Heart left ventricle (tissue), 16 donors: ENCODE results near the gene MLLT3. TPM values are rescaled to one million over a fixed set of nuclear protein-coding genes. Genes with fewer than 3 reads are reported as not detected.

Experiments
- ATAC-seq, 4 donors: fragments of 200-7000 bp; cut with Tn5 transposase; one replicate each; pipeline ENCODE4 v1.9.1; 2020 to 2022; ENCODE audit warnings: moderate library complexity in 4 of 4, mild to moderate bottlenecking in 3 of 4, moderate number of reproducible peaks in 1 of 4
- DNase-seq, 5 donors: peaks; one replicate each; pipeline ENCODE4 v3.0.0-alpha.2; 2020
- H3K27ac ChIP-seq, 12 donors: fragments of 200-600 bp; sonication (generic) in 4 of 12; one replicate each; pipeline versions ENCODE4 v1.5.0 to v1.8.0; 2016 to 2022; ENCODE audit warnings: mild to moderate bottlenecking in 2 of 12
- H3K27me3 ChIP-seq, 9 donors: fragments of 200-600 bp; sonication (generic) in 2 of 9; one replicate each; pipeline versions ENCODE4 v1.5.1 to v1.8.0; 2016 to 2022; ENCODE audit warnings: mild to moderate bottlenecking in 3 of 9
- H3K36me3 ChIP-seq, 9 donors: fragments of 200-600 bp; sonication (generic) in 2 of 9; one replicate each; pipeline versions ENCODE4 v1.5.0 to v1.8.0; 2018 to 2022; ENCODE audit warnings: mild to moderate bottlenecking in 2 of 9
- H3K4me1 ChIP-seq, 12 donors: fragments of 200-600 bp; sonication (generic) in 4 of 12; one replicate each; pipeline versions ENCODE4 v1.5.0 to v1.8.0; 2016 to 2022; ENCODE audit warnings: mild to moderate bottlenecking in 3 of 12
- H3K4me3 ChIP-seq, 12 donors: fragments of 200-600 bp; sonication (generic) in 4 of 12; one replicate each; pipeline versions ENCODE4 v1.5.0 to v1.8.0; 2017 to 2022; ENCODE audit warnings: mild to moderate bottlenecking in 9 of 12, moderate library complexity in 4 of 12
- H3K9me3 ChIP-seq, 12 donors: fragments of 200-600 bp; sonication (generic) in 4 of 12; one replicate each; pipeline versions ENCODE4 v1.5.0 to v1.8.0; 2016 to 2022; ENCODE audit warnings: mild to moderate bottlenecking in 1 of 12
- CTCF ChIP-seq, 12 donors: fragments of 200-600 bp; sonication (generic) in 4 of 12; IDR thresholded peaks; one replicate each; pipeline versions ENCODE4 v1.5.0 to v1.8.0; 2018 to 2022; ENCODE audit warnings: antibody characterized with exemption in 12 of 12, mild to moderate bottlenecking in 5 of 12
- POLR2A ChIP-seq, 2 donors: fragments of 450-650 bp; IDR thresholded peaks; one replicate each; pipeline ENCODE4 v1.6.1; 2017; ENCODE audit warnings: antibody characterized with exemption in 2 of 2, mild to moderate bottlenecking in 2 of 2, moderate library complexity in 2 of 2
- WGBS, 4 donors: extraction: QIAGEN DNeasy Blood & Tissue Kit in 2 of 4; methylation state at CpG; one replicate each; pipeline versions ENCODE4 v1.1.5 to v1.1.7; 2013 to 2018; 5-methylcytosine and 5-hydroxymethylcytosine counted together
- intact Hi-C, 10 donors: fragments of 100-400 bp; cut with DNase I; formaldehyde crosslinking; loops; one replicate each; pipeline versions ENCODE4 v1.11.1 to v1.14.2; 2022
- polyA plus RNA-seq, 2 donors: library from polyadenylated mRNA; stranded (reverse); fragments of 200-250 nt; gene quantifications; one replicate each; pipeline ENCODE4 v1.2.3, GENCODE V29; 2013
- total RNA-seq, 9 donors: library from RNA; depleted of rRNA in 2 of 9; stranded (reverse); fragments of >200 nt in 2 of 9; fragmentation: NEBNext Ultra II Directional in 3 of 9; extraction: Animal tissue kit (Norgen Biotek cat#: 25700) in 3 of 9; gene quantifications; one replicate each; pipeline versions ENCODE4 v1.1.0 to v1.2.4, GENCODE V29; 2016 to 2023
- donor health status: ischemic (EF 13 %, LVEDD 7.1; RV severe dilation, severe dysfunction).
- donor health status: healthy with polysubstance abuse.
- donor health status: DM: no; HTN: yes; CAD: no.
- donor health status: DM: no; HTN: no; CAD: no.
- donor health status: ischemic (EF 25% LVEDD 6.9; RV normal size, moderate dysfunction).
- donor health status: ischemic (EF 25% LVEDD 5.7; RV mildly dilated, moderate dysfunction).
- donor health status: healthy.
- donor health status: DM: yes; HTN: yes; CAD: no.
- donor health status: ischemic (EF 35%, LVEDD 5.7; RV mildly dilated, moderate dysfunction).
- donor health status: nonischemic (EF 11% LVEDD 7.7; RV severe dilation, severe dysfunction).
- donor health status: DM: yes; HTN: yes; CAD: no.
- donor health status: PGD.
- donor health status: ischemic (EF 29% LVEDD 5.4; RV normal size, mild dysfunction).
- donor health status: nonischemic (EF 23%, LVEDD 6.1; RV moderate dilation, normal function).

MLLT3 gene
- total and polyA plus RNA-seq, 11 donors: 7.5 to 21.0 (median 15.3) TPM

- Histone ChIP-seq H3K4me3 (no peak overlapping the region), H3K9me3 (peaks cover 0 to 6% (median 0%) of the 10 kb centered on the region in 12 donors), H3K27me3 (no peaks in the 10 kb centered on the region), H3K27ac (no peak overlapping the region), H3K36me3 (no peaks in the 10 kb centered on the region), H3K4me1 (peaks cover 0 to 6% (median 0%) of the 10 kb centered on the region in 12 donors)
- ATAC-seq (no peak), DNase-seq (no peak)
- 94 to 96% (median 95%) methylated on average over 2 of the region's 2 CpGs for WGBS, 4 donors
- intact Hi-C loops: no loop called here
- TF ChIP-seq POLR2A (IDR thresholded peaks at IDR 0.05): no peak
- peak in 4 of 12 donors; percentile 3 to 19 (median 6) for TF ChIP-seq CTCF (IDR thresholded peaks at IDR 0.05)
Measured at GRCh38 chr9:20524776-20525175, 97.5 kb downstream of the MLLT3 start.

GRCh38 chr9:20518737-20519136 lies 103.6 kb downstream of the MLLT3 start:
- intact Hi-C loops: loop anchor here in 1 of 10 donors (10.0 kb wide), 1 partner anchor 64 kb away; no protein-coding TSS in a partner anchor
- no peaks in the 10 kb centered on the region for H3K27me3 ChIP-seq
- WGBS, 4 donors: 94 to 100% (median 96%) methylated on average over 1 of the region's 1 CpG

GRCh38 chr9:20513126-20513913 lies 109.0 kb downstream of the MLLT3 start:
- ATAC-seq: peak in 2 of 4 donors; percentile 5 to 32
- 88 to 91% (median 90%) methylated on average over 11 of the region's 11 CpGs for WGBS, 4 donors
- peak overlapping the region in 8 of 12 donors; percentile 3 to 28 (median 14) for H3K27ac ChIP-seq
- no peak overlapping the region for H3K4me3 ChIP-seq
- no peaks in the 10 kb centered on the region for H3K27me3 ChIP-seq
- no peak for DNase-seq
- H3K4me1 ChIP-seq: peaks cover 0 to 50% (median 27%) of the 10 kb centered on the region in 12 donors
- intact Hi-C loops: loop anchor here in 1 of 10 donors (10.0 kb wide), 1 partner anchor 59 kb away; no protein-coding TSS in a partner anchor
- no peaks in the 10 kb centered on the region for H3K36me3 ChIP-seq
- TF ChIP-seq CTCF (IDR thresholded peaks at IDR 0.05) (no peak), POLR2A (IDR thresholded peaks at IDR 0.05) (no peak)
- H3K9me3 ChIP-seq: peaks cover 0 to 10% (median 0%) of the 10 kb centered on the region in 12 donors

More at GRCh38 chr9:20518737-20519136, 103.6 kb downstream of the MLLT3 start:
- Histone ChIP-seq H3K27ac (no peak overlapping the region), H3K4me3 (no peak overlapping the region), H3K36me3 (no peaks in the 10 kb centered on the region), H3K4me1 (peaks cover 0 to 23% (median 6%) of the 10 kb centered on the region in 12 donors), H3K9me3 (peaks cover 0 to 6% (median 0%) of the 10 kb centered on the region in 12 donors)
- DNase-seq (no peak), ATAC-seq (no peak)
- TF ChIP-seq CTCF (IDR thresholded peaks at IDR 0.05): no peak

- Histone ChIP-seq H3K36me3 (no peaks in the 10 kb centered on the region), H3K27ac (peak overlapping the region in 8 of 12 donors; percentile 7 to 33 (median 14)), H3K27me3 (no peaks in the 10 kb centered on the region), H3K4me3 (no peak overlapping the region), H3K9me3 (peaks cover 0 to 10% (median 0%) of the 10 kb centered on the region in 12 donors), H3K4me1 (peaks cover 0 to 55% (median 31%) of the 10 kb centered on the region in 12 donors)
- ATAC-seq: peak in 3 of 4 donors; percentile 51 to 62 (median 53)
- intact Hi-C loops: loop anchor here in 1 of 10 donors (10.0 kb wide), 1 partner anchor 58 kb away; no protein-coding TSS in a partner anchor
- WGBS, 4 donors: 59 to 68% (median 65%) methylated on average over 2 of the region's 2 CpGs
- no peak for TF ChIP-seq CTCF (IDR thresholded peaks at IDR 0.05)
- TF ChIP-seq POLR2A (IDR thresholded peaks at IDR 0.05): no peak
- no peak for DNase-seq
Measured at GRCh38 chr9:20512636-20513035, 109.7 kb downstream of the MLLT3 start.
